ENCODE data around the gene CNTN6.

The CNTN6 gene

GRCh38 chr3:1179146-1179545 is 86.3 kb downstream of the CNTN6 start:
- DNase-seq (ENCODE audit: low read depth), result no peak

- DNase-seq (ENCODE audit: low read depth), result no peak
Observed at GRCh38 chr3:1183320-1184048, 90.7 kb downstream of the CNTN6 start.

- DNase-seq (ENCODE audit: low read depth), result no peak
Observed at GRCh38 chr3:1190569-1190968, 97.7 kb downstream of the CNTN6 start.

GRCh38 chr3:1191026-1191425 is 98.2 kb downstream of the CNTN6 start:
- no peak for DNase-seq (ENCODE audit: low read depth)

GRCh38 chr3:1195947-1196346 is 103.1 kb downstream of the CNTN6 start:
- DNase-seq (ENCODE audit: low read depth), result no peak

- DNase-seq (ENCODE audit: low read depth), result no peak
Observed at GRCh38 chr3:1197051-1197450, 104.2 kb downstream of the CNTN6 start.

GRCh38 chr3:1200371-1200770 is 107.5 kb downstream of the CNTN6 start:
- no peak for DNase-seq (ENCODE audit: low read depth)

- DNase-seq (ENCODE audit: low read depth), result no peak
Observed at GRCh38 chr3:1207904-1208303, 115.1 kb downstream of the CNTN6 start.

GRCh38 chr3:1214933-1215332 is 122.1 kb downstream of the CNTN6 start:
- no peak for DNase-seq (ENCODE audit: low read depth)

GRCh38 chr3:1216856-1217255 is 124.0 kb downstream of the CNTN6 start:
- no peak for DNase-seq (ENCODE audit: low read depth)

- no peak for DNase-seq (ENCODE audit: low read depth)
Observed at GRCh38 chr3:1227111-1227510, 134.3 kb downstream of the CNTN6 start.

- DNase-seq (ENCODE audit: low read depth), result no peak
Observed at GRCh38 chr3:1228289-1228688, 135.5 kb downstream of the CNTN6 start.

- no peak for DNase-seq (ENCODE audit: low read depth)
Observed at GRCh38 chr3:1230920-1231319, 138.1 kb downstream of the CNTN6 start.

- no peak for DNase-seq (ENCODE audit: low read depth)
Observed at GRCh38 chr3:1232276-1232675, 139.5 kb downstream of the CNTN6 start.

- no peak for DNase-seq (ENCODE audit: low read depth)
Observed at GRCh38 chr3:1235526-1236120, 142.8 kb downstream of the CNTN6 start.

- no peak for DNase-seq (ENCODE audit: low read depth)
Observed at GRCh38 chr3:1251282-1252060, 158.6 kb downstream of the CNTN6 start.

- DNase-seq (ENCODE audit: low read depth), result no peak
Observed at GRCh38 chr3:1252061-1252430, 159.2 kb downstream of the CNTN6 start.

- DNase-seq (ENCODE audit: low read depth), result no peak
Observed at GRCh38 chr3:1262246-1262645, 169.4 kb downstream of the CNTN6 start.

GRCh38 chr3:1263121-1263520 is 170.3 kb downstream of the CNTN6 start:
- no peak for DNase-seq (ENCODE audit: low read depth)

- DNase-seq (ENCODE audit: low read depth), result no peak
Observed at GRCh38 chr3:1269808-1270207, 177.0 kb downstream of the CNTN6 start.

GRCh38 chr3:1272546-1273265 is 179.9 kb downstream of the CNTN6 start:
- DNase-seq (ENCODE audit: low read depth), result no peak

GRCh38 chr3:1275495-1275894 is 182.7 kb downstream of the CNTN6 start:
- DNase-seq (ENCODE audit: low read depth), result no peak

GRCh38 chr3:1287815-1288214 is 195.0 kb downstream of the CNTN6 start:
- no peak for DNase-seq (ENCODE audit: low read depth)

Data from stimulated activated CD4-positive, alpha-beta T cell treated with anti-CD3 and anti-CD28 coated beads, Interleukin-2, amount 100 ng/mL, for 4 hours (primary cell).